KMS-11 (cell line): ENCODE results near the gene SMTN.

Source experiments
- H2AFZ ChIP-seq: fragments of 200-600 bp; sonication (generic); 2 replicates; pipeline ENCODE4 v1.6.1; 2016; ENCODE audit warnings: antibody characterized with exemption, mixed run types, low read depth
- H3K27ac ChIP-seq: fragments of 200-600 bp; sonication (generic); 2 replicates; pipeline ENCODE4 v1.6.1; 2016; ENCODE audit warnings: mild to moderate bottlenecking, mixed run types
- H3K27me3 ChIP-seq: fragments of 200-600 bp; sonication (generic); 2 replicates; pipeline ENCODE4 v1.6.1; 2017; ENCODE audit warnings: mild to moderate bottlenecking, low read depth, mixed run types, moderate library complexity; ENCODE audit not compliant: insufficient read depth
- H3K36me3 ChIP-seq: fragments of 200-600 bp; sonication (generic); 2 replicates; pipeline ENCODE4 v1.6.1; 2017; ENCODE audit warnings: mild to moderate bottlenecking, mixed run types; ENCODE audit not compliant: insufficient read depth
- H3K4me1 ChIP-seq: fragments of 200-600 bp; sonication (generic); 2 replicates; pipeline ENCODE4 v1.6.1; 2016; ENCODE audit warnings: mild to moderate bottlenecking, low read depth, mixed run types; ENCODE audit not compliant: poor library complexity, severe bottlenecking
- H3K4me2 ChIP-seq: fragments of 200-600 bp; sonication (generic); 2 replicates; pipeline ENCODE4 v1.7.0; 2016; ENCODE audit warnings: mild to moderate bottlenecking, mixed run types
- H3K4me3 ChIP-seq: fragments of 200-600 bp; sonication (generic); IDR thresholded peaks from 2 replicates; pipeline ENCODE4 v1.6.1; 2017; ENCODE audit warnings: low read depth, low read length, mixed read lengths; ENCODE audit not compliant: insufficient read depth
- H3K79me2 ChIP-seq: fragments of 200-600 bp; sonication (generic); 2 replicates; pipeline ENCODE4 v1.6.1; 2016; ENCODE audit warnings: low read depth, mixed run types; ENCODE audit not compliant: insufficient read depth
- H3K9ac ChIP-seq: fragments of 200-600 bp; sonication (generic); 2 replicates; pipeline ENCODE4 v1.6.1; 2016; ENCODE audit warnings: mild to moderate bottlenecking, mixed run types
- H4K20me1 ChIP-seq: fragments of 200-600 bp; sonication (generic); 2 replicates; pipeline ENCODE4 v1.6.1; 2016; ENCODE audit warnings: mild to moderate bottlenecking, mixed run types; ENCODE audit not compliant: insufficient read depth
- TF ChIP-seq, protein P1 (sequence below): fragments of 200-600 bp; sonication (generic); conservative IDR thresholded peaks from 2 replicates; pipeline ENCODE4 v1.6.1; 2017; ENCODE audit warnings: low read depth, mild to moderate bottlenecking, antibody characterized with exemption, low read length, moderate library complexity, mixed read lengths

SMTN gene

DNA sequence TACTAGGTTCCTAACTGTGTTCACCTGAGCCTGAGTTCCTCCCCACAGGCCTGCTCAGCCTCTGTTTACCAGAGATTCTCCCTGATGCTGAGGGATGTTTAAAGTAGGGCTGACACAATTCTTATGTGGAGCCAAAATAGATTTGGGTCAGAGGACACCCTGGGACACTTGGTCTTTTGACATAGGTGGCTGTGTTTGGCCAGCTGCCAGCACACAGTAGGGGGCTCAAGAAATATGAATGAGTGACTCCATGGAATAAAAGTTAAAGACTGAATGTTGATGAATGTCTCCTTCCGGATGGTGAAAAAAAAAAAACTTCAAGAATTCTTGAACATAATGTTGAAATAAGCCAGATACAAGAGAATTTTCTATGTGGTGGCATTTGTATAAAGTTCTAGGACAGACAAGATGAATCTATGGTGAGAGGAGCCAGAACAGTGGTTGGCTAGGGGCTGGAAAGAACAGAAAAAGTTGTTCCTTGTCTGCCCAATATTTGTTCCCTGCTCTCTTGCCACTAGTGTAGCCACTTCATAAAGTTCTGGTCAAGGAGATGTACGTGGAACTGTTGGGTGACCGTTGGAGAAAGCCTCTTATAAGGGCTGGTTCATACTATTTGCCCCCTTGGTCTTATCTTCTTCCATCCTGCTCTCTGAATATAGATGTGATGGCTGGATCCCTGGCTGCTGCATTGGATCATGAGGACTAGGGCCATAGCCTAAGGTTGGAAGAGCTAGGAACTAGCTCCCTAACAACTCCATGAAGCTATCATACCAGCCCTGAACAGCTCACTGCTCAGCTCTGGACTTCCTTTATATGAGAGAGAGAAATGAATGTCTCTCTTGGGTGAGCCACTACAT, 40.3 kb upstream of the SMTN start:
- Histone ChIP-seq H3K27ac (no peak overlapping the region), H4K20me1 (no peaks in the 10 kb centered on the region), H2AFZ (no peak overlapping the region), H3K4me2 (no peak overlapping the region), H3K79me2 (no peaks in the 10 kb centered on the region), H3K27me3 (no peaks in the 10 kb centered on the region), H3K4me3 (no peak overlapping the region), H3K4me1 (no peaks in the 10 kb centered on the region), H3K36me3 (no peaks in the 10 kb centered on the region), H3K9ac (no peak overlapping the region)
- TF ChIP-seq, protein P1, sequence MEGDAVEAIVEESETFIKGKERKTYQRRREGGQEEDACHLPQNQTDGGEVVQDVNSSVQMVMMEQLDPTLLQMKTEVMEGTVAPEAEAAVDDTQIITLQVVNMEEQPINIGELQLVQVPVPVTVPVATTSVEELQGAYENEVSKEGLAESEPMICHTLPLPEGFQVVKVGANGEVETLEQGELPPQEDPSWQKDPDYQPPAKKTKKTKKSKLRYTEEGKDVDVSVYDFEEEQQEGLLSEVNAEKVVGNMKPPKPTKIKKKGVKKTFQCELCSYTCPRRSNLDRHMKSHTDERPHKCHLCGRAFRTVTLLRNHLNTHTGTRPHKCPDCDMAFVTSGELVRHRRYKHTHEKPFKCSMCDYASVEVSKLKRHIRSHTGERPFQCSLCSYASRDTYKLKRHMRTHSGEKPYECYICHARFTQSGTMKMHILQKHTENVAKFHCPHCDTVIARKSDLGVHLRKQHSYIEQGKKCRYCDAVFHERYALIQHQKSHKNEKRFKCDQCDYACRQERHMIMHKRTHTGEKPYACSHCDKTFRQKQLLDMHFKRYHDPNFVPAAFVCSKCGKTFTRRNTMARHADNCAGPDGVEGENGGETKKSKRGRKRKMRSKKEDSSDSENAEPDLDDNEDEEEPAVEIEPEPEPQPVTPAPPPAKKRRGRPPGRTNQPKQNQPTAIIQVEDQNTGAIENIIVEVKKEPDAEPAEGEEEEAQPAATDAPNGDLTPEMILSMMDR, result no peak

DNA sequence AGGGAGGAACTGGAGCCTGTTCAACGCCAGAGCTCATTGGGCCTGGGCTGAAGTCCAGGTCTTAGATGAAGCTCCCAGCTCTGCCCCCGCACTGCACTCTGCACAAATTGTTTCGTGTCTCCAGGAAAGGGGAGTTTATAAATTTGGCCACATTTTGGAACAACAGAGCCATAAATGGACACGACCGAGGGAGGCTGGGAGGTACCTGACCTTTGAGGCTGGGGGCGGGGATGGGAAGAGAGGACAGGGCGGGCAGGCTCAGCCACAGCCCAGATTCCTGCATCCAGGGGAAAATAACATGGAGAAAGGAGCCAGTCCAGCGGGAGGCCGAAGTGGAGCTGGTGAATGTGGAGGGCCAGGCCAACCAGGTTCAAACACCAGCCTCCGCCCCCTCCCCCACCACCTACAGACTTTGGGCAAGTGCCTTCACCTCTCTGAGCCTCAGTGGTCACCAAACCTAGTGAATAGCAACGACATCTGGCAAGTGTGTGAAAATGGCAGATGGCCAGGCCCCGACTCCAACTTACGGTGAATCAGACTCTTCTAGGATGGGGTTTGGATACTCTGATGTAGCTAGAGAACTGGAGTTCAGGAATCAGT, 36.8 kb upstream of the SMTN start:
- no peak overlapping the region for H3K4me3 ChIP-seq
- no peak overlapping the region for H3K27ac ChIP-seq
- H3K27me3 ChIP-seq, result no peaks in the 10 kb centered on the region
- no peaks in the 10 kb centered on the region for H3K4me1 ChIP-seq
- no peaks in the 10 kb centered on the region for H3K79me2 ChIP-seq
- no peaks in the 10 kb centered on the region for H4K20me1 ChIP-seq
- TF ChIP-seq, protein P1, result no peak
- H3K4me2 ChIP-seq, result no peak overlapping the region
- no peak overlapping the region for H3K9ac ChIP-seq
- H2AFZ ChIP-seq, result no peak overlapping the region
- no peaks in the 10 kb centered on the region for H3K36me3 ChIP-seq

DNA sequence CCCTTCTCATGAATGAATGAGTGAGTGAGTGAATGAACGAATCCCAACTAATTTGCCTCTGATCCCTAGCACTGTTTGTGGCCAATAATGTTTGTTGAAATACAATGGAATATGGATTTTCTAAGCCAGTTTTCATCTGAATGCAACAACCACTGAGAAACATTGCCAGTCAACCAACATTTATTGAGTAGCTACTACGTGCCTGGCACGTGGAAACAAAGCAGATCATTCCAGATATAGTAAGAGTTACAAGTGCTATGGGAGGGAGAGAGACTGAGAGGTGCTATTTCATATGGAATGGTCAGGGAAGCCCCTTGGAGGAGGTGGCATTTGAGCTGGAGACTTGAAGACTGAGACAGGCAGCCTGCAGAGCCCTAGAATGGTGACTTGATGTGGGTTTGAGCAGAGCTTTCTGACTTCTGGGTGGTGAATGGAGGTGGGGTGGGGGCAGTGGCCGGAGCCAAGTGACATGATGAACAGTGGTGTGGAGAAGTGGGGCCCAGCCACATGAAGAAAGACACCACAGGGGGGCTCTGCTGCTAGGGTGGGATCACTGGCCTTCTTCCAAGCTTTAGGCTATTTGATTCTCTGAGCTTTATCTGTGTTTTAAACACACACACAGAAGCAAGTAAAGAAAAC, 35.1 kb upstream of the SMTN start:
- no peaks in the 10 kb centered on the region for H3K36me3 ChIP-seq
- no peaks in the 10 kb centered on the region for H3K27me3 ChIP-seq
- no peaks in the 10 kb centered on the region for H4K20me1 ChIP-seq
- no peaks in the 10 kb centered on the region for H3K79me2 ChIP-seq
- H3K27ac ChIP-seq, result no peak overlapping the region
- no peak overlapping the region for H3K4me3 ChIP-seq
- TF ChIP-seq, protein P1, result no peak
- H2AFZ ChIP-seq, result no peak overlapping the region
- no peak overlapping the region for H3K9ac ChIP-seq
- no peaks in the 10 kb centered on the region for H3K4me1 ChIP-seq
- no peak overlapping the region for H3K4me2 ChIP-seq

DNA sequence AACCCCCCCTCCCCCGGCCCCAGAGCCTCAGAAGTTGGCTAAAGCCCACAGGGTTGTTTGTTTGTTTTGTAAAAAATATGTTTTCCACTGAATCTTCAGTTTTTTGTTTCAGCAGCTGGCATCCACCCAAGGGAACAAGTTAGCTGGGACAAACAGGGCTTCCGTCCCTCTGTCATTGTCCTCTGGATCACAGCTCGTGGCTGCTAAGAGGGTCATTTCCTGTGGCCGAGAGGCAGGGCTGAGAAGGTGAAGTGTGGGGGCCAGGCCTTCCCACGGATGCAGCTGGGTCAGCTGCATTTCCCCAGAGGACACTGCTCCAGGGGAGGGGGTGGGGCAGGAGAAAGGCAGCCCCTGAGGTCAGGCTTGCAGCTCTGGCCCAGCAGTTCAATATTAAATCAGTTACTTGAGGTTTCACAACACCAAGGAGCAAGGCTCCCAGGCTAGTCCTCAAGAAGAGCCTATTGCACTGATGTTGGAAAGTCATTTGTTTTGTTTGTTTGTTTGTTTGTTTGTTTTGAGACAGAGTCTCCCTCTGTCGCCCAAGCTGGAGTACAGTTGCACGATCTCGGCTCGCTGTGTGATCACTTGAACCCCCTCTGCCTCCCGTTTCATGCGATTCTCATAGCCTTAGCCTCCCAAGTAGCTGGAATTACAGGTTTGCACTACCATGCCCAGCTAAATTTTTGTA, 34.4 kb upstream of the SMTN start:
- H2AFZ ChIP-seq, result no peak overlapping the region
- no peak overlapping the region for H3K4me3 ChIP-seq
- no peak overlapping the region for H3K4me2 ChIP-seq

More for the DNA sequence above, 34.4 kb upstream of the SMTN start:
- no peaks in the 10 kb centered on the region for H3K79me2 ChIP-seq
- H3K36me3 ChIP-seq, result no peaks in the 10 kb centered on the region
- no peaks in the 10 kb centered on the region for H4K20me1 ChIP-seq
- no peaks in the 10 kb centered on the region for H3K27me3 ChIP-seq
- H3K9ac ChIP-seq, result no peak overlapping the region
- H3K27ac ChIP-seq, result no peak overlapping the region
- TF ChIP-seq, protein P1, result no peak
- no peaks in the 10 kb centered on the region for H3K4me1 ChIP-seq
